CD4-positive, alpha-beta T cell (primary cell): ENCODE data around the gene ATP8A2. TPM values are rescaled to one million over a fixed set of nuclear protein-coding genes. Genes with fewer than 3 reads are reported as not detected.

ENCODE experiments used
- ATAC-seq: fragments of 200-7000 bp; cut with Tn5 transposase; one replicate; pipeline ENCODE4 v1.10.0; 2022; ENCODE audit warnings: mild to moderate bottlenecking; ENCODE audit not compliant: poor library complexity
- CTCF ChIA-PET: fragments of 350-600 bp; sonication (Branson Sonifier 250); formaldehyde crosslinking; loops from one replicate; lab custom pipeline; 2021; ENCODE audit warnings: antibody characterized with exemption, inconsistent platforms; lab: Charles Lee
- POLR2A ChIA-PET: fragments of 350-600 bp; sonication (Branson Sonifier 250); formaldehyde crosslinking; loops from one replicate; lab custom pipeline; 2021; ENCODE audit warnings: antibody characterized with exemption, inconsistent platforms; lab: Charles Lee
- DNase-seq, 14 experiments: peaks; one replicate each; pipeline ENCODE4 v3.0.0-alpha.2; 2013 to 2020; ENCODE audit warnings: mixed read lengths in 2 of 14
- H3K27ac ChIP-seq, 2 donors: one replicate each; pipeline versions ENCODE4 v1.5.1 to v1.7.0; 2013; ENCODE audit warnings: low read length in 2 of 2, low read depth in 1 of 2, mild to moderate bottlenecking in 1 of 2
- H3K27me3 ChIP-seq, 2 experiments: 1 replicate in 1 of 2; 2 replicates in 1 of 2; pipeline versions ENCODE4 v1.6.1 to v1.7.0; 2013; ENCODE audit warnings: low read length in 2 of 2, control low read depth in 1 of 2, mild to moderate bottlenecking in 1 of 2, moderate library complexity in 1 of 2; ENCODE audit not compliant: insufficient read depth in 2 of 2, control insufficient read depth in 1 of 2
- H3K36me3 ChIP-seq: one replicate; pipeline ENCODE4 v1.6.1; 2013; ENCODE audit warnings: low read length, control low read depth; ENCODE audit not compliant: insufficient read depth
- H3K4me1 ChIP-seq: one replicate; pipeline ENCODE4 v1.6.1; 2013; ENCODE audit warnings: low read length, control low read depth; ENCODE audit not compliant: insufficient read depth
- H3K4me3 ChIP-seq: one replicate; pipeline ENCODE4 v1.5.1; 2013; ENCODE audit warnings: mild to moderate bottlenecking, low read length, moderate library complexity
- H3K9me3 ChIP-seq, 2 experiments: 1 replicate in 1 of 2; 2 replicates in 1 of 2; pipeline versions ENCODE4 v1.6.1 to v1.7.0; 2013; ENCODE audit warnings: low read length in 2 of 2, mild to moderate bottlenecking in 2 of 2, control low read depth in 1 of 2, moderate library complexity in 1 of 2; ENCODE audit not compliant: control insufficient read depth in 1 of 2, insufficient read depth in 1 of 2
- H3K27ac Mint-ChIP-seq: one replicate; pipeline ENCODE4 v1.8.0; 2020; ENCODE audit warnings: mixed read lengths
- H3K27me3 Mint-ChIP-seq: one replicate; pipeline ENCODE4 v1.8.0; 2021; ENCODE audit warnings: mixed read lengths
- H3K36me3 Mint-ChIP-seq: one replicate; pipeline ENCODE4 v1.8.0; 2021; ENCODE audit warnings: low read depth, mixed read lengths
- H3K4me1 Mint-ChIP-seq: one replicate; pipeline ENCODE4 v1.8.0; 2021; ENCODE audit warnings: low read depth, mixed read lengths
- H3K4me3 Mint-ChIP-seq: one replicate; pipeline ENCODE4 v1.8.0; 2020; ENCODE audit warnings: mild to moderate bottlenecking, mixed read lengths
- H3K9me3 Mint-ChIP-seq: one replicate; pipeline ENCODE4 v1.8.0; 2020; ENCODE audit warnings: mixed read lengths
- intact Hi-C, 2 experiments: fragments of 100-400 bp; cut with DNase I in 1 of 2; cut with micrococcal nuclease in 1 of 2; formaldehyde crosslinking; loops; one replicate each; pipeline versions ENCODE4 v1.15.1 to v1.9.0; 2023 to 2025; cut with DNase I, micrococcal nuclease
- total RNA-seq, 174 experiments: library from RNA in 2 of 174; stranded (reverse) in 2 of 174; gene quantifications; one replicate each; pipeline ENCODE4 v1.2.3 and lab custom pipeline; 2021 to 2026
- TF ChIP-seq, protein P1 (sequence below): fragments of 200-600 bp; IDR thresholded peaks from one replicate; pipeline ENCODE4 v1.8.0; 2022; ENCODE audit warnings: antibody characterized with exemption, mild to moderate bottlenecking

The ATP8A2 gene
- total RNA-seq, 2 experiments from 2014 or later = 0.22 to 0.36 TPM

- H3K4me3 Mint-ChIP-seq = no peak overlapping the region
- intact Hi-C loops = no loop called here
- Histone ChIP-seq H3K27me3 (peaks cover 0 to 3% of the 10 kb centered on the region in 2 experiments), H3K9me3 (no peaks in the 10 kb centered on the region), H3K27ac (no peak overlapping the region), H3K36me3 (no peaks in the 10 kb centered on the region), H3K4me3 (no peak overlapping the region), H3K4me1 (no peaks in the 10 kb centered on the region)
- DNase-seq (no peak), ATAC-seq (no peak)
- no peaks in the 10 kb centered on the region for H3K9me3 Mint-ChIP-seq
- no peaks in the 10 kb centered on the region for H3K27me3 Mint-ChIP-seq
- CTCF ChIA-PET = no interaction called here
- no peak overlapping the region for H3K27ac Mint-ChIP-seq
- TF ChIP-seq, protein P1, sequence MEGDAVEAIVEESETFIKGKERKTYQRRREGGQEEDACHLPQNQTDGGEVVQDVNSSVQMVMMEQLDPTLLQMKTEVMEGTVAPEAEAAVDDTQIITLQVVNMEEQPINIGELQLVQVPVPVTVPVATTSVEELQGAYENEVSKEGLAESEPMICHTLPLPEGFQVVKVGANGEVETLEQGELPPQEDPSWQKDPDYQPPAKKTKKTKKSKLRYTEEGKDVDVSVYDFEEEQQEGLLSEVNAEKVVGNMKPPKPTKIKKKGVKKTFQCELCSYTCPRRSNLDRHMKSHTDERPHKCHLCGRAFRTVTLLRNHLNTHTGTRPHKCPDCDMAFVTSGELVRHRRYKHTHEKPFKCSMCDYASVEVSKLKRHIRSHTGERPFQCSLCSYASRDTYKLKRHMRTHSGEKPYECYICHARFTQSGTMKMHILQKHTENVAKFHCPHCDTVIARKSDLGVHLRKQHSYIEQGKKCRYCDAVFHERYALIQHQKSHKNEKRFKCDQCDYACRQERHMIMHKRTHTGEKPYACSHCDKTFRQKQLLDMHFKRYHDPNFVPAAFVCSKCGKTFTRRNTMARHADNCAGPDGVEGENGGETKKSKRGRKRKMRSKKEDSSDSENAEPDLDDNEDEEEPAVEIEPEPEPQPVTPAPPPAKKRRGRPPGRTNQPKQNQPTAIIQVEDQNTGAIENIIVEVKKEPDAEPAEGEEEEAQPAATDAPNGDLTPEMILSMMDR = no peak
- H3K36me3 Mint-ChIP-seq = no peaks in the 10 kb centered on the region
- POLR2A ChIA-PET = no interaction called here
- no peaks in the 10 kb centered on the region for H3K4me1 Mint-ChIP-seq
Observed at GRCh38 chr13:25862156-25862555, 490.4 kb downstream of the ATP8A2 start.

- no peaks in the 10 kb centered on the region for H3K36me3 Mint-ChIP-seq
- intact Hi-C loops = no loop called here
- Histone ChIP-seq H3K27me3 (peaks cover 0 to 3% of the 10 kb centered on the region in 2 experiments), H3K4me3 (no peak overlapping the region), H3K27ac (no peak overlapping the region), H3K36me3 (no peaks in the 10 kb centered on the region), H3K9me3 (no peaks in the 10 kb centered on the region), H3K4me1 (no peaks in the 10 kb centered on the region)
- H3K4me3 Mint-ChIP-seq = no peak overlapping the region
- H3K27ac Mint-ChIP-seq = no peak overlapping the region
- peaks cover 7% of the 10 kb centered on the region for H3K4me1 Mint-ChIP-seq
- ChIA-PET CTCF (no interaction called here), POLR2A (no interaction called here)
- H3K27me3 Mint-ChIP-seq = no peaks in the 10 kb centered on the region
- no peaks in the 10 kb centered on the region for H3K9me3 Mint-ChIP-seq
- TF ChIP-seq, protein P1 = no peak
- DNase-seq (no peak), ATAC-seq (no peak)
Observed at GRCh38 chr13:25864116-25864515, 492.3 kb downstream of the ATP8A2 start.

DNA sequence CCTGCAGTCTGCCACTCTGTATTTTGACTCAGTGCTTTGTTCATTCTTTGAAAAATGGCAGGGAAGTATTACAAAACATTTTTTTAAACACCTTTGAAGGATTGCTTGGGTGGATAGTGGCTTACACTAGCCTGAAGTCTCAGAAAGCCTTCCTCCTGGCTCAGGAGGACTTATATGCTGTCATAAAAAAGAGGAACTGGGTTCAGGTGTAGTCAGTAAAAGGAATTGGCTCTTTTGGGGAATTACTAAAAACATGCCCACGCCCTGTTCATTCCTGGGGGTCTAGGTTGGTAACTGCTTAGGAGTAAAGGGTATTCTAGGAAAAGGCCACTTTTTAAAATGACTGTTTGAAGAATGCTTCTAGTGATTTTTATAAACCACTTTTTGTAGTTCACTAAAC lies 493.2 kb downstream of the ATP8A2 start:
- CTCF ChIA-PET = no interaction called here
- H3K36me3 Mint-ChIP-seq = no peaks in the 10 kb centered on the region
- no peaks in the 10 kb centered on the region for H3K9me3 Mint-ChIP-seq
- no peak for ATAC-seq
- no peak overlapping the region for H3K27ac Mint-ChIP-seq
- peaks cover 7% of the 10 kb centered on the region for H3K4me1 Mint-ChIP-seq
- TF ChIP-seq, protein P1 = no peak
- intact Hi-C loops = no loop called here
- Histone ChIP-seq H3K4me1 (no peaks in the 10 kb centered on the region), H3K4me3 (no peak overlapping the region), H3K36me3 (no peaks in the 10 kb centered on the region), H3K9me3 (no peaks in the 10 kb centered on the region), H3K27ac (no peak overlapping the region), H3K27me3 (peaks cover 0 to 3% of the 10 kb centered on the region in 2 experiments)
- H3K27me3 Mint-ChIP-seq = no peaks in the 10 kb centered on the region
- POLR2A ChIA-PET = no interaction called here
- H3K4me3 Mint-ChIP-seq = no peak overlapping the region
- DNase-seq = no peak
